ENCODE measurements around the gene IPO5. TPM values are rescaled to one million over a fixed set of nuclear protein-coding genes. Genes with fewer than 3 reads are reported as not detected.

The IPO5 gene
- polyA plus RNA-seq, 1 donor (not counting 4 experiments of a cell fraction or from before 2014, with no cell fraction given): 130 TPM

DNA sequence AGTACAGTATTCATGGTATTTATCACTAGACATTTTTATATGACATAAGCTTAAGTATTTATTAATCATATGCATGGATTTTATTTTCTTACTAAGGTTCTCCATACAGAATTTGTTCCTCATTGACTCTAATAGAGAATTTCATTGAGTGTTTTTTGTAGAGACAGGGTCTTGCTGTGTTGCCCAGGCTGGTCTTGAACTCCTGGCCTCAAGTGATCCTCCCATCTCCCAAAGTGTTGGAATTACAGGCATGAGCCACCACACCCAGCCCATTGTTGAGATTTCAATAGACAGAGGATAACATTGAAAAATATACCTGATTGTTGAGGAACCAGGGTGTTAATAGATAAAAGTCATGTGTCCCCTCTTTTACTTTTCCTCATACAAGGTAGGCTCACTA is 26.1 kb downstream of the IPO5 start:
- no peak overlapping the region for H3K9ac ChIP-seq (ENCODE audit: control insufficient read depth, extremely low read depth, insufficient read depth, low read length)
- H3K79me2 ChIP-seq (ENCODE audit: control insufficient read depth, insufficient read depth, low read length): peaks cover 64% of the 10 kb centered on the region
- dilution Hi-C loops (cut with MboI; ENCODE audit: extremely low pct_ligation_motif_present, low sequenced_read_pairs): no loop called here
- TF ChIP-seq EZH2 (IDR thresholded peaks at IDR 0.05; ENCODE audit: low read length): no peak
- TF ChIP-seq, protein P1, sequence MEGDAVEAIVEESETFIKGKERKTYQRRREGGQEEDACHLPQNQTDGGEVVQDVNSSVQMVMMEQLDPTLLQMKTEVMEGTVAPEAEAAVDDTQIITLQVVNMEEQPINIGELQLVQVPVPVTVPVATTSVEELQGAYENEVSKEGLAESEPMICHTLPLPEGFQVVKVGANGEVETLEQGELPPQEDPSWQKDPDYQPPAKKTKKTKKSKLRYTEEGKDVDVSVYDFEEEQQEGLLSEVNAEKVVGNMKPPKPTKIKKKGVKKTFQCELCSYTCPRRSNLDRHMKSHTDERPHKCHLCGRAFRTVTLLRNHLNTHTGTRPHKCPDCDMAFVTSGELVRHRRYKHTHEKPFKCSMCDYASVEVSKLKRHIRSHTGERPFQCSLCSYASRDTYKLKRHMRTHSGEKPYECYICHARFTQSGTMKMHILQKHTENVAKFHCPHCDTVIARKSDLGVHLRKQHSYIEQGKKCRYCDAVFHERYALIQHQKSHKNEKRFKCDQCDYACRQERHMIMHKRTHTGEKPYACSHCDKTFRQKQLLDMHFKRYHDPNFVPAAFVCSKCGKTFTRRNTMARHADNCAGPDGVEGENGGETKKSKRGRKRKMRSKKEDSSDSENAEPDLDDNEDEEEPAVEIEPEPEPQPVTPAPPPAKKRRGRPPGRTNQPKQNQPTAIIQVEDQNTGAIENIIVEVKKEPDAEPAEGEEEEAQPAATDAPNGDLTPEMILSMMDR (optimal IDR thresholded peaks at IDR 0.05 in 1 of 3, IDR thresholded peaks at IDR 0.05 in 1 of 3, conservative IDR thresholded peaks at IDR 0.05 in 1 of 3; ENCODE audit: extremely low read depth in 1 of 3, insufficient read depth in 2 of 3, low read length in 3 of 3): no peak
- no peak overlapping the region for H2AFZ ChIP-seq (ENCODE audit: control insufficient read depth, low read length)
- H3K36me3 ChIP-seq (ENCODE audit: control insufficient read depth in 2 of 2, extremely low read depth in 1 of 2, insufficient read depth in 2 of 2, low read length in 2 of 2): peaks cover 0 to 8% of the 10 kb centered on the region in 2 experiments
- no peak overlapping the region for H3K27ac ChIP-seq (ENCODE audit: control insufficient read depth, insufficient read depth, low read length)
- H4K20me1 ChIP-seq (ENCODE audit: control insufficient read depth, extremely low read depth, insufficient read depth, low read length): peaks cover 2% of the 10 kb centered on the region
- peak overlapping the region; percentile 90 for H3K4me2 ChIP-seq (ENCODE audit: control insufficient read depth, extremely low read depth, insufficient read depth, low read depth, low read length)
- no peaks in the 10 kb centered on the region for H3K27me3 ChIP-seq (ENCODE audit: control insufficient read depth, extremely low read depth, insufficient read depth, low read length)
- DNase-seq (ENCODE audit: low read depth, low spot score): no peak
- H3K4me1 ChIP-seq (ENCODE audit: control insufficient read depth, extremely low read depth, insufficient read depth, low read length): peaks cover 23% of the 10 kb centered on the region
- H3K9me1 ChIP-seq (ENCODE audit: control insufficient read depth, extremely low read depth, insufficient read depth, low read length): no peaks in the 10 kb centered on the region
- H3K4me3 ChIP-seq (ENCODE audit: control insufficient read depth in 2 of 3, extremely low read depth in 1 of 3, insufficient read depth in 2 of 3, low read depth in 1 of 3, low read length in 3 of 3): no peak overlapping the region
- FAIRE-seq: no peak
- H3K9me3 ChIP-seq (ENCODE audit: control insufficient read depth, low read depth, low read length): no peaks in the 10 kb centered on the region

DNA sequence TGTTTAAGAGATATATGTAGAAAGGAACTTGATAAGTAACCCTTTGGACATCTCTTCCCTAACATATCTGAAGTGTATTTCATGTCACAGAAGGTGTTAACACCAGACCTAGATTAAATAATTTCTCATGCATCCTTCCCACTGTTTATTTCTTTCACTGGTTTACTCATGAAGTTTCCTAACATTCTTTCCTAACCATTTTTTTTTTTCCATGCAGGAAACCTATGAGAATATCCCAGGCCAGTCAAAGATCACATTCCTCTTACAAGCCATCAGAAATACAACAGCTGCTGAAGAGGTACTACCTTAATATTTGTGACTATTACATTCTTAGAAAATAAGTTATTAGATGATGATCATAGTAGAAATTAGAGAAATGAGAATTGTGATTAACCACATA is 28.8 kb downstream of the IPO5 start:
- no peak for FAIRE-seq
- dilution Hi-C loops (cut with MboI; ENCODE audit: extremely low pct_ligation_motif_present, low sequenced_read_pairs): no loop called here

More for the DNA sequence above, 28.8 kb downstream of the IPO5 start:
- no peak overlapping the region for H3K9ac ChIP-seq (ENCODE audit: control insufficient read depth, extremely low read depth, insufficient read depth, low read length)
- H3K4me2 ChIP-seq (ENCODE audit: control insufficient read depth, extremely low read depth, insufficient read depth, low read depth, low read length): no peak overlapping the region
- H3K9me1 ChIP-seq (ENCODE audit: control insufficient read depth, extremely low read depth, insufficient read depth, low read length): no peaks in the 10 kb centered on the region
- peaks cover 60% of the 10 kb centered on the region for H3K79me2 ChIP-seq (ENCODE audit: control insufficient read depth, insufficient read depth, low read length)
- peaks cover 2% of the 10 kb centered on the region for H4K20me1 ChIP-seq (ENCODE audit: control insufficient read depth, extremely low read depth, insufficient read depth, low read length)
- H2AFZ ChIP-seq (ENCODE audit: control insufficient read depth, low read length): no peak overlapping the region
- H3K4me1 ChIP-seq (ENCODE audit: control insufficient read depth, extremely low read depth, insufficient read depth, low read length): peaks cover 20% of the 10 kb centered on the region
- DNase-seq (ENCODE audit: low read depth, low spot score): no peak
- H3K4me3 ChIP-seq (ENCODE audit: control insufficient read depth in 2 of 3, extremely low read depth in 1 of 3, insufficient read depth in 2 of 3, low read depth in 1 of 3, low read length in 3 of 3): no peak overlapping the region
- peaks cover 13 to 15% of the 10 kb centered on the region in 2 experiments for H3K36me3 ChIP-seq (ENCODE audit: control insufficient read depth in 2 of 2, extremely low read depth in 1 of 2, insufficient read depth in 2 of 2, low read length in 2 of 2)
- no peaks in the 10 kb centered on the region for H3K9me3 ChIP-seq (ENCODE audit: control insufficient read depth, low read depth, low read length)
- H3K27ac ChIP-seq (ENCODE audit: control insufficient read depth, insufficient read depth, low read length): no peak overlapping the region
- TF ChIP-seq, protein P1 (optimal IDR thresholded peaks at IDR 0.05 in 1 of 3, IDR thresholded peaks at IDR 0.05 in 1 of 3, conservative IDR thresholded peaks at IDR 0.05 in 1 of 3; ENCODE audit: extremely low read depth in 1 of 3, insufficient read depth in 2 of 3, low read length in 3 of 3): no peak
- TF ChIP-seq EZH2 (IDR thresholded peaks at IDR 0.05; ENCODE audit: low read length): no peak
- H3K27me3 ChIP-seq (ENCODE audit: control insufficient read depth, extremely low read depth, insufficient read depth, low read length): no peaks in the 10 kb centered on the region

Measured in keratinocyte (primary cell).